NCI-H1417 treated with DMSO at 0.1 percent for 48 hours (cell line): ENCODE measurements around the gene LARGE1.

Experiments used
- DNase-seq: peaks from one replicate; lab custom pipeline; 2025; lab: John Stamatoyannopoulos, UW

Gene LARGE1

DNA sequence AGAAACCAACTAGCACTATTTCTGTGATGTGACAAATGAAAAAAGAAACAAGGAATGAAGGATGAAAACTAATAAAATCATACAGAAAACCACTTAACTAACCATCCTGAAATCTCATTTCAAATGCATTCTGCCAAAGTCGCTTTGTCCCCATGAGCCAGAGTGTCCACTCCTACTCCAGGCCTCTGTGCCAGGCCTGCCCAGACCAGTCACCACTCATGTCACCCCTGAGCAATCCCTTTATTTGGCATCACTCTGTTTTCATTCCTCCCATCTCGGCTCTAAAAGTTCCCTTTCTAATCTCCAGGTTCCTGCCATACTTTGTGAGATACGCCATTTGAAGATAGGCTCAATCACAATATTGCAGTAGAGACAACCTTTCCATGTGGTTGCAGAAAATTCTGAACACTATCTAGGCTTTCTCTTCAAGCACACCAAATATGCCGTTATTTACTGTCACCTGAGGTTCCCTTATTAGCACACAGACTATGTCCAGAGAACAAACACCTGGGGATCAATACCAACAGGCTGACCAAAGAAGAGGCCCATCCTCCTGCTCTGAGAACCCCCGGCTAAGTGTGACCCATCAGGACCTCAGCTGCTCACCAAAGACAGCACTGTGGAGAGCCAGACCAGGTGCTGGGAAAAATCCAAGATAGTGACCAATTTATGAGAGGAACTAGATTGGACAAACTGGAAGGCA lies 202.4 kb downstream of the LARGE1 start:
- DNase-seq, result no peak

DNA sequence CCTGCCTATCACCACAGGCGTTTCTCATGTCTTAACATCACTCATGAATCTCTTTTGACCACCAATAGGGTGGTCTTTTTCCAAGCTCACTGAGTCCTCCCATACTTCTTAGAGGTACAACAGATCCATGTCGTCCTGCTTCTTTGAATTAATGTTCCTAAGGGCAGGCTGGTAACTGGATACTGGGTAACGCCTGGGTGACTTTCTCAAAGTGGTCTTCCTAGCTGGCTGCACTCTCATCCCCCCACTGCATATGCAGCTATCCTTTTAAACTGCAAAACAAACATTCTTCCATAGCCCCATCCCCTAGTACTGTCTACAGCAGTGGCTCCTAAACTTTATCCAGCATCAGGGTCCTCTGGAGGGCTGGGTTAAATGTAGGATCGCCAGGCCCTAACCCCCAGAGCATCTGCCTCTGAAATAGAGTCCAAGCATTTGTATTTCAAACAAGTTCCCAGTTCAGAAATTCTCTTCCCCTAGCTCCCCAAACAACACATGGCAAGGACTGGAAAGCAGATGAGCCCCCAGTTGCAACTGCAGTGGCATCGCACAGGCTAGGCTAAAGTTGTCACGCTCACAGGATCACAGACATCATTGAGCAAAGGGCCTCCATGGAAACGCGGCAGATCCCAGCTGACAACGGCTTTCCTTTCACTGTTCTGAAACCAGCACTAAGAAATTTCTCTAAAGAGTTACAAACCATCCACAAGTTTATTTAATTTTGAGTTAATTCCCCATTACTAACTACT lies 204.9 kb downstream of the LARGE1 start:
- no peak for DNase-seq

DNA sequence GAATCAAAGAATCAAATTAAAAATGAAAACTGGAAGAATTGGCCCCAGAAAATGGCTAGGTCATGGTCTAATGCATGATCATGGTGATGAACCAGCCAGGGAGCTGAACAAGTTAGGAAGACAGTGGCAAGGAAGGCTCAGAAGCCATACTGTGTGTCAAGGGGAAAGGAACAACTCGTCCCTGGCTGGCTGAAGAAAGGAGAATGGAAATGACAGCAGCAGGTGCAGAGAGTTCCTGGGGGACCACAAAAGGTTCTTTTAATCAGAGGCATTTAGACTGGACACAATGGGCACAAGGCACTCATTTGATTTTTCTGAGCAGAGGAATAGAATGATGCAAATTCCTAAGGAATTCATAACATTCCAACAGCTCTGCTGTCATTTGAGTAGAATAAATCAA lies 209.9 kb downstream of the LARGE1 start:
- no peak for DNase-seq

DNA sequence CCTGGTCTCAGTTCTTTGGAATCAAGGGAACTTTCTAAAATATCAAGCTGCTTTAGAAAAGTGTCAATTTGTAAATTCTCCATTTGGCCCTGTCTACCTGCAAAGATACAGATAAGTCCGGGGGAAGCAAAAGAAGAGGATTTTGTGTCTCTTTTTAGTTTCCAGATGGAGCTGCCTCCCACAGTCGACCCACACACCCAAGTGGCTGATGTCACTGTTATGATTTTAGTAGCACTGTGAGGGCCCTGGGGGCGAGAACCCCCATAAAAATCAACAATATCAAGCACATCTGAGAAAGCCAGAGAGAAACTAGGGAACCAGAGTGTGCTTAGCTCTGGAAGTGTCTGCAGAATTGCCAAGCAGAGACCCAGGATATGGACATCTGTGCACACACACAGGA lies 212.7 kb downstream of the LARGE1 start:
- no peak for DNase-seq

DNA sequence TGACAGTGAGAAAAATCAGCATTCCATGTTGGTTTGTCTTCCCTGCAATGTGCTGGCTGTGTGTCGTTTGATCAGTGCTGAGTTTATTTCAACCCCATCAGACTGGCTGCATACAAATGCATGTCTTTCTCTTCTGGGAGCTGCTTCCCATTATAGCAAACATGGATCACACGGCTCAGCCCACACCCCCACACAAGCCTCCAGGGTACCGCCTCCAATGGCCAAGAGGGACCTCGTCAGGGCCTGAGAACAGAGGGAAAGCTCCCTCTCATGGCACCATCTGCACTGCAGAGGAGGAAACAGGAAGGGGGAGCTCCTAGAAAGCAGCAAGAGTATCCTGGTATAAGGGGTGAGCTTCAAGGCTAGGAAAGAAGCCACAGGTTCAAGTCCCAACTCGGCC lies 214.2 kb downstream of the LARGE1 start:
- DNase-seq, result no peak

DNA sequence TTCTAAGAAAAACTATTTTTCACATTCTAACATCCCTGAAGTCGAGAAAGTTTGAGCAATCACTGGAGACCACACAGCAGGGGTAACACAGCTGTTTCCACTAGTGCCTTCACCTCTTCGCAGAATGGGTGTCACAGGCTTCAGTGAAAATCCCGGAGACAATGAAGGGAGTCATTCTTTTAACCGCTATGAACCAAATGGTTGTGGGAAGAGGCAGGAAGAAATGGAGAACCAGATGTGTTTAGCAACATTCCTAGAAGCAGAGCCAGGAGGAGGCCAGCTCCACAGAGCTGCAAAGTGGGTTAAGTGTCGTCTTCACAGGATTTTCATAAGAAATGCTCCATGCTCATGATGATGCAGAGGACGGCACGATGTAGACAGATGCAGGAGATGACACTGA lies 221.1 kb downstream of the LARGE1 start:
- DNase-seq, result no peak

DNA sequence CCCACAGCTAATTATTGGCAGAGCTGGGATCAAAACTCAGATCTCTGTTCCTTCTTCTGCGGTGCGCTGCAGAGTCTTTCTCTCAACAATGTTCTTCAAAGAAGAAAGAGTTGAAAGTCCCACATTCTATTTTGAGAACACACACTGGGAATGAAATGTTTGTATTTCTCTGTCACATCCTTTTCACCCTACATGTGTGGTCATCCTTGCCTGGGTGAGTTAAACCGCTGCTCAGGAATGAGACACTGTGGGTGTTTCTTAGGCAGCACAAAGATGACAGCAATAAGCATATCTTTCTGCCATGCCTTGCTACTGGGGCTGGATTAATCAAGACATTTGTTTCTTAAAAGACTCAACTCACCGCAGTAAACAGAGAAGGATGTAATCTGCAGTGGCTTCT lies 222.6 kb downstream of the LARGE1 start:
- no peak for DNase-seq

DNA sequence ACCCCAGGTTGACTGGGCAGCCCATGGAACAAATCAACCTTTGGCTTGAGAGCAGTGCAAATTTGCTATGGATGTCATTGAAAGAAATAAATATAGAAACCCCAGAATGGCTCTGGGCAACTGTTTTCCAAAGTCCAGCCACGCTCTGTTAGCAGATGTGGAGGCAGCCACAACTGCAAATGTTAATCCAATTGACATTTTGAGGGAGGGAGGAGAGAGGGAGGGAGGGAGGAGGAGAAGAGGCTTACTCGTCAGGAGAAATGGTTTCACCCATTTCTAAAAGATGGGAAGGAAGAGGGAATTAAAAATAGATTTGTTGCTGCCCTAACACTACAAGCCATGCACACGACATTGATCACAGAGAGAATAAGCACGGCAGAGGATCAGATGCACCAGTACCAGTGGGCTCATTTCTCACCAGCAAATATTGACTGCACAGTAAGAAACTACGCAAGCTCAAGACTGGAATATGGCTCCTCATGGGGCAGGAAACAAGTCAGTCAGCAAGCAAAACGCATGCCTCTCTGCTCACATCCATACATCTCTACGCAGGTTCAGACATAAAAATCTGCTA lies 229.1 kb downstream of the LARGE1 start:
- no peak for DNase-seq

DNA sequence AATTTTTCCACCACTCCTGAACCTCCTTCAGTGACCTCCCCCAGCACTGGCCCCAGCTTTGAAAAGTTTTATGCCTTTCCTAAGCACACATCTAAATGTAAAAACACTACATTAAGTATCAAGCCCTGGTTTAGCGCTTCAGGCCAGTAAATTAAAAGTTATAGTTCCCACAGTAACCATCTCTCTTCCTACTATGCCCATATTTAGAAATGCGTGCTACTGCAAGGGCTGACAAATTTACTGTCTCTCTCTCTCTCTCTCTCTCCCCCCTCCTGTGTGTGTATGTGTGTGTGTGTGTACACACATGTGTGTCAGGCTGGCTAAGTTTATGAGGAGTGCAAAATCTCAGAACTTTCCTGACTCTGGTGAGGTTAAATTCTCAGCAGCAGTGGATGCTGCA lies 231.4 kb downstream of the LARGE1 start:
- DNase-seq, result no peak

DNA sequence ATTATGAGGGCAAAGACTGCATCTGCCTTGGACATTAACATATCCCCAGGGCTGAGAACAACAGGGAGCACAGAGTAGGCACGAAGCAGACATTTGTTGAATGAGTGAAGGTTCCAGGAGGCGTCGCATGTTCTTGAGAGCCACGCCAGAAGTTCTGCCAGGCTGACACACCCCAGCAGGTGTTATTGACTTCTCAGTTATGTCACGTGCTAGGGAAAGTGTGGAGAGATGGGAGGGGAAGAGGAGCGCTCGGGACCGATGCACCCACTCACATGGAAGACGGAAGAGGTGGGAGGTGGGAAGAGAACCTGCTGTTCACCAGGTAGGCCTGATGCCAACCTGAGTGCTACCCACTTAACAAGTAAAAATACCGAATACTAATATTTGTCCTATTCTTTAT lies 232.8 kb downstream of the LARGE1 start:
- no peak for DNase-seq

DNA sequence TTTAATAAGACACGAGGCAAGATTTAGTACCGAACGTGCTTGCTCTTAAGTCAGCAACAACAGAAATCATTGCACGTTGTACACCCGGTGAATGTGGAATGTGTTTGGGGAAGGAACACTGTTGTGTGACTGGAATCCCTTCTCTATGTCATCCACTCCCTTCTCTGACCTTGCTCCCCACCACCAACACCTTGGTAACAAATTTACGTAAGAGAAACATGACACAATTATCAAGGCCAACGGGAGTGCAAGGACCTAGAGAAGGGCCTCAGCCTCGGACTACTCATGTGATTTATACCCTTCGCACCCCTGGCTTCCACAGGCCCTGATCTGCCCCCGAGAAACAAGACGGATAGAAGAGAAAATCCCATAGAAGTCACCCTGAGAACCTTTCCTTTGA lies 236.2 kb downstream of the LARGE1 start:
- DNase-seq, result no peak

DNA sequence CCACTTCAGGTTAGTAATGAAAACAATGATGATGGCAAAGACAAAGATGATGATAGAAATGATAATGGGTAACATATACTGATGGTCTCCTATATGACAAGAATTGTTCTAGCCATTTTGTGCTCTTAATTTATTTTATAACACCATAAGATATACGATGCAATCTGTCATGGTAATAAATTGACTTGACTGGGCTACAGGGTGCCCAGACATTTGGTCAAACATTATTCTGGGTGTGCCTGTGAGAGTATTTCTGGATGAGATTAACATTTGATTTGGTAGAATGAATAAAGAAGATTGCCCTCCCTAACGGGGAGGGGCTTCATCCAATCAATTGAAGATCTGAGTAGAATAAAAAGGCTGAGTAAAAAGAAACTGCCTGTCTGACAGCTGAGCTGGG lies 237.3 kb downstream of the LARGE1 start:
- DNase-seq, result no peak

DNA sequence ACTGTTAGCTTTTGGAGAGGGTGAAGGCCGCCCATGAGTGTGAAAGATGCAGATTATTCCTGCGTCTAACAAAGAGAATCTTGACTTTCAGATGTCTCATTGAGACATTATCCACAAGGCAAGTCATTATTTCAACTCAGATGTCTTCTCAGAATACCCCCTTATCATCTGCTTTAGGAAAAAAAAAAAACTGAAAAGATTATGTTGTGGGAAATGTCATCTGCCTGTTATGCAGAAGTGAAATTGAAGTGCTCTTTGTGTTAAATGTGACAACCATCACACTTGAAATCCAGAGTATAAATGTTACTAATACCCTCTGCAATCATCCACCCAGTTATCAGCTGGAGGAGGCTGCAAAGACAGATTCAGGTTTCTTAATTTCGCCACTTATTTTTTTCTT lies 239.6 kb downstream of the LARGE1 start:
- DNase-seq, result no peak

DNA sequence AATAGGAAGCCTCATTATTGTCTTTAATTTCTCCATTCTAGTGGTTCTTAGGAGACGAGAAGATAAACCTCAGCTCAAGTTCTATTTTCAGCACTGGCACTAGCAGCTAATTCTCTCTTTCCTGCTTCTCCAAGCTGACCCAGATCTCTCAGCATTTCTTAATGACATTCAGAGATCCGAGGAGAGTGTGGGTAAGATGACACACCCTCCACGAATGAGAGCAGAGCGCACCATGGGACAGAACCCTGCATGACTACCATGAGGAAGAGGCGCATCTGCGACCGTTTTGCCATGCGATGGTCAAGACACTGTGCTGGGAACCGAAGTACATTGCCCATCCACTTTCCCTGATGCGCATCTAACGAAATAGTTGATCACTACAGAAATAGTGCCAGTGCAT lies 241.8 kb downstream of the LARGE1 start:
- DNase-seq, result no peak

DNA sequence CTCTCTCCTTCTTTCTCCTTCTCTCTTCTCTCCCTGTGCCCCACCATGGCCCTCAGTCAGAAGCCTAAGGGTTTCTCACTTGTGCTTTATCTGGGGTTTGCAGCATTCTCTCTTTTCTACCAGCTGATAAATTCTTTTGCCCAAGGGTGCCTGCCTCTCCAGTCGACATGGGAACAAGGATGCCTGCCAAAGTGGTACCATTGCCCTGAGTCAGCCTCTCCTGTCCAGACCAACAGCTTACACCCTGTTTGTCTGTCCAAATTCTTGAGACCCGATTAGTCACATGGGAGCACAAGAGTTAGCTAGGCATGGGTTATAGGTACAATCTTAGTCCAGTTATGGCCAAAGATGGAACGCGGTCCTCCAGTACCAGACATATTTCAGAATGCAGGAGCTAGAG lies 242.7 kb downstream of the LARGE1 start:
- no peak for DNase-seq

DNA sequence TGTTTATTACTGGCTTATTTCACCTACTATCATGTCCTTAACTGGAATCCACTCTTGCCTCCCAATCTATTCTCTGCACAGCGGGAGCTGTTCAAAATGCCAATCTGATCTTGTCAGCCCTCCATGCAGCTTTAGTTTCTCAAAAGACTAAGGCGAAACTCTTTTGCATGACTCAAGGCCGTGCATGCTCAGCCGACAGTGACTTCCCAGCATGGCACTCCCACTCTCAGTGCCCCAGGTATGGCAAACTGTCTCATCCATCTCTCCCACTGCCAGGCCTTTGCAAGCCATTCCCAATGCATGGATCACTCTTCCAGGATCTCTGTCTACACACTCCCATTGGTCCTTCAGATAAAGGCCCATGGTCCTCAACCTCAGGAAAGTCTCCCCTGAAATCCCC lies 245.9 kb downstream of the LARGE1 start:
- no peak for DNase-seq

DNA sequence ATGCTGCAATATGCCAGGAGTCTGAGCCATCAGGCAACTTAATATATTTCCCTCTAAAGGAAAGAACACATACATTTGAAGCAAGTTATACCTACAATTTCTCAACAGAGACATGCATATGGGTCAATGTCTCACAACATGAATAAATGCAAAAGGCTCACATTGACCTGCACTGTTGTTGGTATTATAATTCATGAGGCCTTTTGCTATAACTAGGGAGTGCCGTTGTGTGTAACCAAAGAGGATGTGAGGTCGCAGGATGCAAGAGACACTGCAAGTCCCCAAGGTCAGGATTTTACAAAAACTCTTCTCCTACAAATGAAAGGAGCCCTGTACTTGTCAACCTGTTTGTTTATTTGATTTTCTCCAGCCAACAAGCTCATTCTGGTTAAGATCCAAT lies 250.5 kb downstream of the LARGE1 start:
- no peak for DNase-seq

DNA sequence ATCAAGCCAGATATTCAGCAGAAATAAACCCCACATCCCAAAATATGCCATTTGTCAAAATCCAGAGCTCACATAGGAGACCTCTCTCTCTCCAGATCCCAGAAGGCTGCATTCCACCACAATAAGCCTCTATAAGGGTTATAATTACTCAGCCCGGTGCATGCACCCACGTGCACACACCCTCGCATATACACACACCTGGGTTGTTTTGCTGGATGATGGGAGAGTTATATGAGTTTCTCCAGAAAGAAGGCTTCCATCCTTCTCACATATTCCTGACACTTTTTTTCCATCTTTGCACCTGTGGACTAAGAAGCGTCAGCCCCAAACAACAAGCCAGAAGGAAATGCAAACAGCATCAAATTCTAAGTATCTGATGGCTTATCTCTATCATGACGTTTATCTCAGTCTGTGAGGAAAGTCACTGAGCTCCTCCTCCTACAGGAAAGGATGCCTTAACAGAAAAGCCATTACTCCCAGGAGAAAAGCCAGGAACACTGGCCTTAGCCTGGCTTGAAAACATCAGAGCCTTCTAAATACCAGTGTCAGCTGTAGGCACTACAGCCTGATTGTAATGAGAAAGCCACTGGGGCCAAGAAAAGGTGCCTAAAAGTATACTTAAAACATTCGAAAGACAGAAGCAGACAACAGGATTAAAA lies 253.2 kb downstream of the LARGE1 start:
- DNase-seq, result no peak

DNA sequence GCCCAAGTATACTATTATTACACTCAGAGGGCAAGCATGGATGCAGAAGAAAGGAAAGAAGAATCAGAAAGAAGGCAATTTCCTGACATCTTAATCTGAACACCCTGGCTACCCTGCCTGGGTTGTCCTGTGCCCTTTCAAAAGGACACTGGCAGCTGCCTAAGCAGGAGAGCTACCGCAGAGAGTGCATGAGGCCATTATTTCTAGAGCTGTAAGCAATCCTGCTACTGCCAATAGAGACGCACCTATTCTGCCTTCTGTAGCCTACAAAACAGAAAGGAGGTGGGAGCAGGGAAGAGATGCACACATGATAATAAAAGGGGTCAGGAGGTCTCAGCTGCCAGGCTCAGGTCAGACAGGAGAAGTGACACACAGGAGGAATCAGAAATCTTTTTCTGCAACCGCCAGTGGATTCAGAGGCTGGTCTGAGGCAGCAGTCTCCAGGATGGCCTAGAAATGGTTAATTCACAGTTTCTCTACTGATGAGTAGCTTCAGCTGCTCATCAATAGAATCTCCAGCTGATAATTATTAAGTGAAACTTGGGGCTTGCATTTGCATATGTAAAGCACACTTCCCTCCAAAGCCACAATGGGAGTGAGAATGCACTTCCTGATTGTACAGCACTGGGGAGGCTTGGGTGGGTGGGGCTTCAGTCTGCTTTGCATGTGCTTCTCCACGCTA lies 253.9 kb downstream of the LARGE1 start:
- DNase-seq, result no peak

DNA sequence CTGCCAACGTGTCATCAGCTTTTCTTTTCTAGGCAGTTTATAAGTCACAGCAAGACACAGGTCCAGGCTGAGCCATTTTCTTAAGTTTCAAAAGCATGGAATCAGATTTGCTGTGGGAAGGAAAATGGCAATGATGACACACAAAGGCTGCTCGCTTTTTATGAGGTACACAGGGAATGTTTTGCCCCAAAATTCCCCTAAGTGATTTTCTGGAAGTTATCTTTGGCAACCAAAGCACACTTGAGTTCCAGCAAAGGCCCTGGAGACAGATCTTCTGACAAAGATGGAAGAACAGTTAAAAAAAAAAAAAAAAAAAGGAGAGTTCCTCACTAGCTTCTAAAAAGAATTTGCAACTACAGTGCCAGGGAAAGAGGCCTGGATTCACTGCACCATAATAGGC lies 260.8 kb downstream of the LARGE1 start:
- no peak for DNase-seq

DNA sequence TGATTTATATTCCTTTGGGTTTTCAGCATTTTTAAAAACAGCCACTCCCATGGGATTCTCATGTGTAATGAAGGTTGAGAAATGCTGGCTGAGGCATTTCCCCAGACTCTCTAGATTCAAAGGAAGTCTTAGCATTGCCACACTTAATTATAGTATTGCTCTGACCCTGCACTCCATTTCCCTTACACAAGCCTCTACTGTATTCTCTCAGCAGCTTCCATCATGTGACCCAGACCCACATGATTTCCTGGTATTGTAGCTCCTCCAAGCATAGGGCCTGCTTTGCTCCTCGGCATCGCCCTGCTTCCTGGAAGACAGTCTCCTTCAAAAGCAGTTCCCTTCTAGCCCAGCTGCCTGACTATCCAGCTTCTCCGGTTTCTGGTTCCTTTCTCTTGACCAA lies 261.5 kb downstream of the LARGE1 start:
- DNase-seq, result no peak

DNA sequence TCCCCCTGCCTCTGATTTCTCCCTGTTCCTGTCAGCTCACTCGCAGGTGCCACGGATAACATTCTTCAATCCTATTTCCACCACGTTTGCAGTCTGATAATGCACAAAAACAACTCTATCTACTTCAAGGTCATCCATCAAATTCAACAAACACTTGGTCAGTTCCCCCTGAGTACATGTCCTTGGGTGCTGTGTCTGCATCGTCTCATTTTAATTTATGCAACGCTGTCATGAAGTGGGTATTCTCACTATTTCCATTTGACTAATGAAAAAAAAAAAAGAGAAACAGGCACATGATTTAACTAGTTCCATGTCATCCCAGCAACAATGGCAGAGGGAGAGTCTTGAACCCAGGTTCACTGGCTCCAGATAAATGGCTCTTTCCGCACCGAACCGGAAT lies 262.6 kb downstream of the LARGE1 start:
- DNase-seq, result no peak
